HG03045 (cell line): ENCODE results near the gene USP2.
"Not testable (repeated sequence)": the region's sequence is repeated elsewhere in the genome, so short reads cannot be mapped to it uniquely, and the experiment has no call there.

Experiments
- ATAC-seq: cut with Tn5 transposase; IDR thresholded peaks from one replicate; pipeline ENCODE4 v1.9.1; 2021; ENCODE audit warnings: mild to moderate bottlenecking, moderate library complexity; ENCODE audit not compliant: unreplicated experiment

USP2 gene

GRCh38 chr11:119414321-119414720, 32.8 kb upstream of the USP2 start:
- no peak for ATAC-seq

GRCh38 chr11:119412072-119412471, 30.6 kb upstream of the USP2 start:
- ATAC-seq, result no peak

- no peak for ATAC-seq
These were observed 29.0 kb upstream of the USP2 start for GRCh38 chr11:119410501-119410900.

- no peak for ATAC-seq
These were observed 28.2 kb upstream of the USP2 start for GRCh38 chr11:119409731-119410130.

GRCh38 chr11:119406005-119406404, 24.5 kb upstream of the USP2 start:
- no peak for ATAC-seq

GRCh38 chr11:119405448-119405847, 24.0 kb upstream of the USP2 start:
- ATAC-seq, result not testable (repeated sequence)

GRCh38 chr11:119404872-119405271, 23.4 kb upstream of the USP2 start:
- ATAC-seq, result no peak

- ATAC-seq, result no peak
These were observed 21.5 kb upstream of the USP2 start for GRCh38 chr11:119403021-119403420.

GRCh38 chr11:119402470-119402869, 21.0 kb upstream of the USP2 start:
- ATAC-seq, result no peak

GRCh38 chr11:119400860-119401259, 19.4 kb upstream of the USP2 start:
- no peak for ATAC-seq

- no peak for ATAC-seq
These were observed 16.2 kb upstream of the USP2 start for GRCh38 chr11:119397740-119398139.

GRCh38 chr11:119396835-119397234, 15.3 kb upstream of the USP2 start:
- no peak for ATAC-seq

GRCh38 chr11:119391275-119391674, 9.8 kb upstream of the USP2 start:
- no peak for ATAC-seq

- ATAC-seq, result no peak
These were observed 8.2 kb upstream of the USP2 start for GRCh38 chr11:119389611-119390254.

GRCh38 chr11:119388103-119388502, 6.6 kb upstream of the USP2 start:
- ATAC-seq, result no peak

GRCh38 chr11:119384332-119384731, 2.8 kb upstream of the USP2 start:
- ATAC-seq, result no peak

GRCh38 chr11:119382513-119382912, 1.0 kb upstream of the USP2 start:
- not testable (repeated sequence) for ATAC-seq

GRCh38 chr11:119382101-119382500, 611 bp upstream of the USP2 start:
- ATAC-seq, result no peak

- no peak for ATAC-seq
These were observed 686 bp downstream of the USP2 start for GRCh38 chr11:119380827-119381180.

GRCh38 chr11:119380160-119380826, 1.2 kb downstream of the USP2 start:
- ATAC-seq, result no peak

GRCh38 chr11:119378851-119379465, 2.5 kb downstream of the USP2 start:
- no peak for ATAC-seq

- no peak for ATAC-seq
These were observed 3.4 kb downstream of the USP2 start for GRCh38 chr11:119377961-119378667.
